Activated T-helper 17 cell treated with anti-CD3 and anti-CD28 coated beads, Interleukin-2, amount 50 U/mL, for 72 hours (primary cell): ENCODE data around the gene VASH1. TPM values are rescaled to one million over a fixed set of nuclear protein-coding genes. Genes with fewer than 3 reads are reported as not detected.

Experiments used
- ATAC-seq: fragments of 150-1000 bp; cut with Tn5 transposase; replicated peaks from 2 replicates; pipeline ENCODE4 v1.10.0; 2021; ENCODE audit warnings: mild to moderate bottlenecking, moderate library complexity
- H3K27ac Mint-ChIP-seq: one replicate; pipeline ENCODE4 v1.8.0; 2022; ENCODE audit warnings: mixed read lengths
- H3K27me3 Mint-ChIP-seq: one replicate; pipeline ENCODE4 v1.8.0; 2022; ENCODE audit warnings: mixed read lengths
- H3K36me3 Mint-ChIP-seq: one replicate; pipeline ENCODE4 v1.8.0; 2022; ENCODE audit warnings: low read depth, mild to moderate bottlenecking, mixed read lengths
- H3K4me1 Mint-ChIP-seq: one replicate; pipeline ENCODE4 v1.8.0; 2022; ENCODE audit warnings: mixed read lengths
- H3K4me3 Mint-ChIP-seq: one replicate; pipeline ENCODE4 v1.8.0; 2022; ENCODE audit warnings: mild to moderate bottlenecking, mixed read lengths
- H3K9me3 Mint-ChIP-seq: one replicate; pipeline ENCODE4 v1.8.0; 2022; ENCODE audit warnings: mixed read lengths
- total RNA-seq, 2 donors: library from RNA; stranded (reverse); gene quantifications; one replicate each; pipeline ENCODE4 v1.2.3, GENCODE V29; 2022

VASH1 gene
- total RNA-seq, 2 donors from 2014 or later, result 2.6 to 6.4 TPM

DNA sequence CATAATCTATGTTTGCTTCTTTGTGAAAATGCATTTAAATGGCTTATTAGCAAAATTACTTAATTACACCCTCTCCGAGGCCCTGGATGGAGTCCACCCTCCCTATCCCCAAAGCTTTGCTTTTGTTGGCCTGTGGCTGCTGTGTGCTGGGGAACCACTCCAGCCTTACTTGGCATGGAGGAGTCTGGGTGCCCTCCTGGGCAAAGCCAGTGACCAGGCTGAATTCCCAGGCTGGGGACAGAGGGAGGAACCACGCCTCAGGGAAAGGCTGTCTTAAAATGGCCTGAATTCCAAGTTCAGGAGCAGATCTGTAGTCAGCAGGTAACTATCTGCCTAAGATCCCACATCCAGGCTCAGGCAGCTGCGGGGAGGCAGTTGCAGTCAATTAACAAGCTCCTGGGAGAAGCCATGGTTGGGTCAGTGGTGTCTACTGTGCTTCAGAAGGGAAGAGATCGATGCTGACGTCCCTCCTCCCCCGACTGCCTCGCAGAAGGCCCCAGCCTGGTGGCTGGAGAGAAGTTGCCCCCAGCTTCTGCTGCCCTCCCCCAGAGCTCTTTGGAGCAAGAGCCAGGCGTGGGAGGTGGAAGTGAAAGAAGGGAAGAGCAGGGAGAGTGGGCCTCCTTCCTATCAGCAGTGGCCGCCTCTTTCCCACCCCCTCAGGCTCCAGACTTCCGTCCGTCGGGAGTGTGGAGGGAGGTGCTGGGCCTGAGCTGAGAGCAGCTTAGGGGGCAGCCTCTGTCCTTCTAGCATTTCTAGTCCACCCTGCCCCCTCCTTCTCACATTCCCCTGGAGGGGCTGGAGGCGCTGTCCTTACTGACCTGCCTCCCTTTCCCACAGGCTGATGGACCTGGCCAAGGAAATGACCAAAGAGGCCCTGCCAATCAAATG lies 11.3 kb downstream of the VASH1 start:
- ATAC-seq, result no peak
- no peaks in the 10 kb centered on the region for H3K36me3 Mint-ChIP-seq
- H3K4me1 Mint-ChIP-seq, result no peaks in the 10 kb centered on the region
- no peaks in the 10 kb centered on the region for H3K9me3 Mint-ChIP-seq
- peak overlapping the region; percentile 54 for H3K27ac Mint-ChIP-seq
- no peak overlapping the region for H3K4me3 Mint-ChIP-seq
- H3K27me3 Mint-ChIP-seq, result no peaks in the 10 kb centered on the region

DNA sequence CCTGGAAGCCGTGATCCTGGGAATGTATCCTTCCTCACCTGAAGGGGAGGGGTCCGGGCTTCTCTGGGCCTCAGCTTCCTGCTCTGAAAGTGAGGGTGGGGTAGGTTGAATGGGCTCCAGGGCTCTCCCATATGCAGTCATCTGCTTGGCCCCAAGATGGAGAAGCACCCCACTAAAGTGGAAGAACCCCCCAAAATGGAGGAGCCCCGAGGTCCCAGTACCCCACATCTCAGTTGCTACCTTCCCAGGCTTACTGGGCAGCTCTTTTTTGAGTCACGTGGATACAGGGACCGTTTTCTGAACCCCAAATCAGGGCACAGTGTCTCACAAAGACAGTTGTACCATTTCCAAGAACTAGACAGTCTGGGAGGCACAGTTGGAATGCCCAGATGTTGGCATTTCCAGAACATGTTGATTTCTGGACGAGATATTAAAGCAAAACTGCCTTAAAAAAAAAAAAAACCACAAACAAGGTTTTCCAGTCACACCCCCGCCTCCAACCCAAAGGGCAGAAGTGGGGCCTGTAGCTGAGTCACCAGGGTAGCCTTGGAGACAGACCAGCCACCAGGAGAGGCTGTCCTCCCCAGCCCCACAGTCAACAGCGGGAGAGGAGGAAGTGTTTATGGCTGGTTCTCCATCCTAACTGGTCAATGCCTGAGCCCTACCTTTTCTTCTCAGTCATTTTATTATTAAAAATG lies 12.1 kb downstream of the VASH1 start:
- Mint-ChIP-seq H3K4me1 (no peaks in the 10 kb centered on the region), H3K27me3 (no peaks in the 10 kb centered on the region), H3K9me3 (no peaks in the 10 kb centered on the region), H3K27ac (peak overlapping the region; percentile 63), H3K36me3 (no peaks in the 10 kb centered on the region), H3K4me3 (peak overlapping the region; percentile 10)
- ATAC-seq, result peak; percentile 85

DNA sequence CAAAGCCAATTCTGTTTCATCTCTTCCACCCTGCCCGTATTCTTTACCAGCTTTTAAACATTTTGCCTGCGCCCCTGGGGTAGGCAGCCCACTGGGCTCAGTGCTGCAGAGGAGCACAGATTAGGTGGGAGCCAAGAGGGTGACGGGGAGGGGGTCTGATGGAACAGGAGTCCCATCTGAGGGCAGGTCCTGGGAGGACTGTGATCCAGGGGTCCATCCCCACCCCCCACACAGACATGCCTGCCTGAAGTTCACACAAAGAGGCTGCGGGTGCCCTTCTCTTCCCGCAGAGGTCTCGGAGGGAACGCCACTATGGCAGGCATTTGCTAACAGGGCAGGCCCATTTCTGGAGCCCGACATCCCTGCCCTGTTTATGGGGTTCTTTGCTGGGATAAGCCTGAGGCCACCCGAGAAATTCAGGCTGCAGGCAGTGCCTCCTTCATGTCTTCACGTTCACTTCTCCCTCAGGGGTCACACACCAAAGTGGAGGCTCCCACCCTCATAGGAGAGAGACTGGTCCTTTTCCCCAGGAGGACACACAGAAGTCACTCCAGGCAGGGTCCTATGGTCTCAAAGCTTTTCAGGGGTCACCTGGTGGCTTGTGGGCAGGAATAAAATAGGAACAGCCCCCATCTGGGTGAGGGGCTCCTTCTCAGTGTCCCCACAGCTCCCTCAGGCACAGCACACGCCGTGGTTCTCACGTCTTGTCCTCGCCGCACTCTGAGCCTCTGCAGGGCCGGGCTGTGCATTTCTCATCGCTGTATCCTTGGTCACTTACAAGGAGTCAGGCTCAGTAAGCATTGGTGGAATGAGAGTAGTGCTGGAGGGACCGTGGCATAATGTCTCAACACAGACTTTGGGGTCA lies 12.9 kb downstream of the VASH1 start:
- H3K4me1 Mint-ChIP-seq, result no peaks in the 10 kb centered on the region
- H3K4me3 Mint-ChIP-seq, result peak overlapping the region; percentile 10
- H3K27ac Mint-ChIP-seq, result peak overlapping the region; percentile 63
- no peaks in the 10 kb centered on the region for H3K36me3 Mint-ChIP-seq
- H3K9me3 Mint-ChIP-seq, result no peaks in the 10 kb centered on the region
- ATAC-seq, result no peak
- H3K27me3 Mint-ChIP-seq, result no peaks in the 10 kb centered on the region

DNA sequence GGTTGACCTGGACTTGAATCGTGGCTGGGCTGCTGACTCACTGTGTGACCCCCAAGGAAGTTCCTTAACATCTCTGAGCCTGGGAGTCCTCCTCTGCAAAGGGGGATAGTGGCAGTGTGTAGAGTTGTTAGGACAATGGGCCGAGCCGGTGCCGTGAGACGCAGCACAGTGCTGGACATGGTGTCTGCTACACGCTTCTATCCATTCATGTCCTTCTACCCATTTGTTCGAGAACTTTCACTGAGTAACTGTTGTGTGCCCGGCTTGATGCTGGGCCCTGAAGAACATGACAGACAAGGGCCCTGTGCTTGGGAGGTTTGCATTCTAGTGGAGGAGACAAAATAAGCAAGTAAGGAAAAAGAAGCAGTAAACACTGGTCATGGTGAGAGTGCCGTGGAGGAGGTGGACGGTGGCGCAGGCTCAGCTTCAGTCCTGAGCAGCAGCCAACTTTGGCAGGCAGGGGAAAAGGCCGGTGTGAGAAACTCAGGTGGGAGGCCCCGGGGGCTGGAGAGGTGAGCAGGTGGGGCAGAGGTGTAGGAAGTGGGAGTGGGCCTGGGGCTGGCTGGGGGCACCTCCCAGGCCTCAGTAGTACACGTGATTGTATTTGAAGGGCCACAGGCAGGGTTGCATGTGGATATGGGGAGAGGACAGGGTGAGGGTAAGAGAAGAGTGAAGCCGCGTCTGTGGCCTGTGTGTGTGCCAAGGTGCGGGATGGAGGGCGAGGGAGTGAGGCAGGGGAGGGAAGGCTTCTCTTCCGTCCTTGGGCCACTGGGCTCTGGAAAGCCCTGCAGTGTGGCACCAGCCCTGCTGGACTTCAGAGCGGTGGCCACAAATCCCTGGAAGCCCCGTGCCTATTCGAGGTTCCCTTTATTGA lies 13.8 kb downstream of the VASH1 start:
- H3K9me3 Mint-ChIP-seq, result no peaks in the 10 kb centered on the region
- no peaks in the 10 kb centered on the region for H3K27me3 Mint-ChIP-seq
- H3K4me1 Mint-ChIP-seq, result no peaks in the 10 kb centered on the region
- H3K4me3 Mint-ChIP-seq, result no peak overlapping the region
- H3K36me3 Mint-ChIP-seq, result no peaks in the 10 kb centered on the region
- no peak for ATAC-seq
- peak overlapping the region; percentile 38 for H3K27ac Mint-ChIP-seq

DNA sequence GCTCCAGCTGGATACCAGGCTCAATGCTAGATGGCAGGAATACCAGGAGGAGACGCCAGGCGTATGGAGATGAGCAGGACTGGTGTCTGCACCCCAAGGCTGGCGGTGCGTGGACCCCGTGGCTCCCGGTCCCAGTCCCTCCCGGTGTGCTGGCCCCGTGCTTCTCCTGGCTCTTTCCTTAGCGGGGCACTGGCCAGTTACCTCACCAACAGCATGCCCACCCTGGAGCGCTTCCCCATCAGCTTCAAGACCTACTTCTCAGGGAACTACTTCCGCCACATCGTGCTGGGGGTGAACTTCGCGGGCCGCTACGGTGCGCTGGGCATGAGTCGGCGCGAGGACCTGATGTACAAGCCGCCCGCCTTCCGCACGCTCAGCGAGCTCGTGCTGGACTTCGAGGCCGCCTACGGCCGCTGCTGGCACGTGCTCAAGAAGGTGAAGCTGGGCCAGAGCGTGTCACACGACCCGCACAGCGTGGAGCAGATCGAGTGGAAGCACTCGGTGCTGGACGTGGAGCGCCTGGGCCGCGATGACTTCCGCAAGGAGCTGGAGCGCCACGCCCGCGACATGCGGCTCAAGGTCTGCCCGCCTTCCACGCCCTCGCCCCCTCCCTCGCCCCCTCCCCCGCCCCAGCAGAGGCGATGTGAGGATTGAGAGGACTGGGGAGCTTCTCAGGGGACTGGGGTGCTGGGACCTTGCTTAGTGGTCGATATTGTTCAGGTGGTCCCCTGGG lies 14.6 kb downstream of the VASH1 start:
- Mint-ChIP-seq H3K36me3 (peaks cover 5% of the 10 kb centered on the region), H3K4me3 (no peak overlapping the region), H3K27ac (no peak overlapping the region), H3K27me3 (no peaks in the 10 kb centered on the region), H3K4me1 (no peaks in the 10 kb centered on the region), H3K9me3 (no peaks in the 10 kb centered on the region)
- no peak for ATAC-seq

DNA sequence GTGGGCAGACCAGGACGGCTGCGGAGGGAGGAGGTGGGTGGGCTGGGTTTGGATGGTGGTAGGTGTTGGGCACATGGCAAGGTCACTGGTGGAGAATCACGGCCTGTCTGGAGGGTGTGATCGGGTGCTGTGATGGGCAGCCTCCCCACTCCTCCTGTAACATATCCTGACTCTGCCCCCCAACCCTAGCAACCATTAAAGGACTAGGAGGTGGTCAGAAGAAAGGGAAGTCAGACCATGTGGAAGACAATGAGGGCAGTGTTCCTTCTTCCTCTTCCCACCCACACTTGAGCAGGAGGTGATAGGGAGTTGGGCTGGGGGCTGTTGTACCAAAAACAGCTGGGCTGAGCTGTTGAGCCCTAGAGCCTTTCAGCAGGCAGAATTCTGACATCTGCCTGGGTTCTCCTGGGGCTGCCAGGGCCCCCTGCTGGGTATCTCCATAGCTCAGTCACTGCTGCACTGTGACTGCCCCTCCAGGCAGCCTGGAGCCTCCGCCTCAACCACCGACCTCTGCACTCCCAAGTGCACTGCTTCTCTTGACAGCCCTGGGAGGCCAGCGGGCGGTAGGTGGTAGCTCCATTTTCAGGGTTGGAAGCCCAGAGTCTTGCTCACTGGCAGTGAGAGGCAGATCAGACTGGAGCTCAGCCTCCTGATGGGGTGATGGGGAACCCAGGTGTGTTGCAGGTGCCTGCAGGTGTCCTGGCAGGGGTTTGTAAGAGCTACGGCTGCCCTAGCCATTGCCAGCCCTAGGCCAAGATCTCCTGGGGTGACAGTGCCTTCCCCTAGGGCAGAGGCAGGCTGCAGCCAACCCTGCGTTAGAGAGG lies 15.4 kb downstream of the VASH1 start:
- H3K36me3 Mint-ChIP-seq, result peaks cover 5% of the 10 kb centered on the region
- no peaks in the 10 kb centered on the region for H3K4me1 Mint-ChIP-seq
- no peak overlapping the region for H3K4me3 Mint-ChIP-seq
- ATAC-seq, result no peak
- no peaks in the 10 kb centered on the region for H3K27me3 Mint-ChIP-seq
- H3K27ac Mint-ChIP-seq, result no peak overlapping the region
- no peaks in the 10 kb centered on the region for H3K9me3 Mint-ChIP-seq

DNA sequence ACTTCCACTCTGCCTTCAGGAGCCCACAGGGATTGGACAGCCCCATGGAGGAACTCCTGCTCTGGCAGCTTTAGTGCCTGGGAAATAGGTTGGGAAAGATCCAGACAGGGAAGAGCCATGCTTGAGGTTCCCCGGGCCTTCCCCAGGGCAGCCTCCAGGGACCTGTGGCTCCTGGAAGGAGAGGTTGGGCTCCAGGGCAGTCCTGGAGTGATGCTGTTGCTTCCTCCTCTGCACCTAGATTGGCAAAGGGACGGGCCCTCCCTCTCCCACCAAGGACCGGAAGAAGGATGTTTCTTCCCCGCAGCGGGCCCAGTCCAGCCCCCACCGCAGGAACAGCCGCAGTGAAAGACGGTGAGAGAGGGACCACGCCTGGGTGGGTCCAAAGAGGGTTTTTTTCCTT lies 16.5 kb downstream of the VASH1 start:
- peaks cover 5% of the 10 kb centered on the region for H3K4me1 Mint-ChIP-seq
- H3K9me3 Mint-ChIP-seq, result no peaks in the 10 kb centered on the region
- no peak for ATAC-seq
- no peak overlapping the region for H3K4me3 Mint-ChIP-seq
- H3K27me3 Mint-ChIP-seq, result no peaks in the 10 kb centered on the region
- H3K27ac Mint-ChIP-seq, result peak overlapping the region; percentile 24
- H3K36me3 Mint-ChIP-seq, result peaks cover 11% of the 10 kb centered on the region

- ATAC-seq, result no peak
- Mint-ChIP-seq H3K27me3 (no peaks in the 10 kb centered on the region), H3K36me3 (peaks cover 13% of the 10 kb centered on the region), H3K9me3 (no peaks in the 10 kb centered on the region), H3K4me3 (no peak overlapping the region), H3K4me1 (peaks cover 14% of the 10 kb centered on the region), H3K27ac (peak overlapping the region; percentile 4)
Observed at GRCh38 chr14:76778546-76779215, 17.4 kb downstream of the VASH1 start.

GRCh38 chr14:76779221-76780057 lies 18.2 kb downstream of the VASH1 start:
- H3K27ac Mint-ChIP-seq, result peak overlapping the region; percentile 4

DNA sequence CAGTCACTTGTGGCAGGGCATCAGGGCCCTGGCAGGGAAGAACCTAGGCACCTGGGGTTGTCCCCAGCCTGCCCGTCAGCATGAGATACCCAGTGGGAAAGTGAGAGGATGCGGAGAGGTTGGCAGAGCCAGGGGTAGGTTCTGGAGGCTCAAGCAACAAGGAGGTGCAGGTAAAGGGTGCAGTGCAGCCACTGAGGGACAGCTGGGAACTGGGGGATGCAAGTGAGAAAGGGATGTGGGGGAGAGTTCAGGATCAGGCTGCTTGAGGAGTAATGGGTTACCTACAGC lies 18.7 kb downstream of the VASH1 start:
- H3K27ac Mint-ChIP-seq, result no peak overlapping the region
- H3K27me3 Mint-ChIP-seq, result no peaks in the 10 kb centered on the region
- no peaks in the 10 kb centered on the region for H3K9me3 Mint-ChIP-seq
- ATAC-seq, result no peak
- H3K36me3 Mint-ChIP-seq, result peaks cover 13% of the 10 kb centered on the region
- H3K4me1 Mint-ChIP-seq, result peaks cover 22% of the 10 kb centered on the region
- H3K4me3 Mint-ChIP-seq, result no peak overlapping the region

More at GRCh38 chr14:76779221-76780057, 18.2 kb downstream of the VASH1 start:
- no peak overlapping the region for H3K4me3 Mint-ChIP-seq
- H3K9me3 Mint-ChIP-seq, result no peaks in the 10 kb centered on the region
- H3K27me3 Mint-ChIP-seq, result no peaks in the 10 kb centered on the region
- H3K4me1 Mint-ChIP-seq, result peaks cover 19% of the 10 kb centered on the region
- H3K36me3 Mint-ChIP-seq, result peaks cover 13% of the 10 kb centered on the region
- no peak for ATAC-seq

GRCh38 chr14:76780360-76780759 lies 19.1 kb downstream of the VASH1 start:
- Mint-ChIP-seq H3K4me3 (peak overlapping the region; percentile 0), H3K36me3 (peaks cover 13% of the 10 kb centered on the region), H3K4me1 (peaks cover 22% of the 10 kb centered on the region), H3K27ac (peak overlapping the region; percentile 28), H3K9me3 (no peaks in the 10 kb centered on the region), H3K27me3 (no peaks in the 10 kb centered on the region)
- ATAC-seq, result no peak
